ENCODE results near the gene EML4. TPM values are rescaled to one million over a fixed set of nuclear protein-coding genes. Genes with fewer than 3 reads are reported as not detected.

Gene EML4
- total and polyA plus RNA-seq, 2 donors from 2014 or later = 13.0 to 53.6 TPM

- FAIRE-seq = no peak
- H3K9ac ChIP-seq (ENCODE audit: low read length in 3 of 3) = no peak overlapping the region
Measured at GRCh38 chr2:42353792-42354429, 184.8 kb downstream of the EML4 start.

GRCh38 chr2:42359304-42359964, 190.3 kb downstream of the EML4 start:
- Histone ChIP-seq H3K4me1 (ENCODE audit: control insufficient read depth in 2 of 3, insufficient read depth in 2 of 3, low read depth in 1 of 3, low read length in 3 of 3) (peaks cover 6 to 8% (median 7%) of the 10 kb centered on the region in 3 donors), H3K36me3 (ENCODE audit: control insufficient read depth in 2 of 3, insufficient read depth in 3 of 3, low read length in 3 of 3) (no peaks in the 10 kb centered on the region), H3K27ac (ENCODE audit: low read depth in 2 of 2, low read length in 2 of 2) (peak overlapping the region in 1 of 2 donors; percentile 98), H3K4me3 (ENCODE audit: low read length in 3 of 3) (peak overlapping the region; percentile 92 to 95 (median 92)), H3K27me3 (ENCODE audit: control insufficient read depth, insufficient read depth, low read length) (no peaks in the 10 kb centered on the region), H3K9me3 (ENCODE audit: control insufficient read depth in 2 of 3, insufficient read depth in 1 of 3, low read length in 3 of 3) (no peaks in the 10 kb centered on the region), H3K9ac (ENCODE audit: low read length in 3 of 3) (peak overlapping the region; percentile 90 to 97 (median 94))
- no peak for FAIRE-seq
- no peak for DNase-seq
- intact Hi-C loops (cut with DNase I) = no loop called here
- no peak for TF ChIP-seq CTCF (IDR thresholded peaks at IDR 0.05; ENCODE audit: borderline replicate concordance, extremely low read depth, insufficient read depth)

More at GRCh38 chr2:42353792-42354429, 184.8 kb downstream of the EML4 start:
- no peak for DNase-seq
- peaks cover 0 to 3% (median 3%) of the 10 kb centered on the region in 3 donors for H3K36me3 ChIP-seq (ENCODE audit: control insufficient read depth in 2 of 3, insufficient read depth in 3 of 3, low read length in 3 of 3)
- H3K4me1 ChIP-seq (ENCODE audit: control insufficient read depth in 2 of 3, insufficient read depth in 2 of 3, low read depth in 1 of 3, low read length in 3 of 3) = peaks cover 0 to 5% (median 0%) of the 10 kb centered on the region in 3 donors
- intact Hi-C loops (cut with DNase I) = no loop called here
- H3K27ac ChIP-seq (ENCODE audit: low read depth in 2 of 2, low read length in 2 of 2) = no peak overlapping the region
- no peak overlapping the region for H3K4me3 ChIP-seq (ENCODE audit: low read length in 3 of 3)
- TF ChIP-seq CTCF (IDR thresholded peaks at IDR 0.05; ENCODE audit: borderline replicate concordance, extremely low read depth, insufficient read depth) = no peak
- no peaks in the 10 kb centered on the region for H3K9me3 ChIP-seq (ENCODE audit: control insufficient read depth in 2 of 3, insufficient read depth in 1 of 3, low read length in 3 of 3)
- H3K27me3 ChIP-seq (ENCODE audit: control insufficient read depth, insufficient read depth, low read length) = no peaks in the 10 kb centered on the region

GRCh38 chr2:42359965-42360483, 190.9 kb downstream of the EML4 start:
- Histone ChIP-seq H3K4me1 (ENCODE audit: control insufficient read depth in 2 of 3, insufficient read depth in 2 of 3, low read depth in 1 of 3, low read length in 3 of 3) (peaks cover 6 to 8% (median 7%) of the 10 kb centered on the region in 3 donors), H3K9ac (ENCODE audit: low read length in 3 of 3) (peak overlapping the region; percentile 90 to 97 (median 94)), H3K4me3 (ENCODE audit: low read length in 3 of 3) (peak overlapping the region; percentile 92 to 95 (median 92)), H3K27ac (ENCODE audit: low read depth in 2 of 2, low read length in 2 of 2) (peak overlapping the region in 1 of 2 donors; percentile 98), H3K9me3 (ENCODE audit: control insufficient read depth in 2 of 3, insufficient read depth in 1 of 3, low read length in 3 of 3) (no peaks in the 10 kb centered on the region), H3K36me3 (ENCODE audit: control insufficient read depth in 2 of 3, insufficient read depth in 3 of 3, low read length in 3 of 3) (no peaks in the 10 kb centered on the region), H3K27me3 (ENCODE audit: control insufficient read depth, insufficient read depth, low read length) (no peaks in the 10 kb centered on the region)
- no peak for TF ChIP-seq CTCF (IDR thresholded peaks at IDR 0.05; ENCODE audit: borderline replicate concordance, extremely low read depth, insufficient read depth)
- no peak for FAIRE-seq
- intact Hi-C loops (cut with DNase I) = no loop called here
- peak in 1 of 5 donors; percentile 51 for DNase-seq
